DMS53 treated with DMSO at 0.1 percent for 48 hours (cell line): ENCODE results near the gene PRKN.

Source experiments
- DNase-seq: peaks from one replicate; lab custom pipeline; 2025; ENCODE audit not compliant: unreplicated experiment; lab: John Stamatoyannopoulos, UW

Gene PRKN

DNA sequence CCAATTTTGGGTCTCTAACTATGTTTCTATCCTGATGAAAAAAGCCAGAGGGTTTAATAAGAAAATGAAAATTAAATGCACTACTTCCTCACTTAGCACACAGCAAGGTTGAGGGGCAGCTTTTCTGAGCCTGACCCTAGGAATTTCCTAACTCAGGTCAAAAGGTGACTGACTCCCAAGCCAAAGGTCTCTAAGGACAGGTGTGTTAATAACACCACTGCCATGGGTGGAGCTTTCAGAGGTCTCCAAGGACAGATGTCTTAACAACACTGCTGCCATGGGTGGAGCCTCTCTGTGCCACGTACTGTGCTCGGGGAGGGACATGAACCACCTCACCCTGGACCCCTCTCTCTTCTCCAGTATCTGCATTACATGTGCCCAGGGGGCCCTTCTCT, 339.2 kb downstream of the PRKN start:
- DNase-seq = no peak

DNA sequence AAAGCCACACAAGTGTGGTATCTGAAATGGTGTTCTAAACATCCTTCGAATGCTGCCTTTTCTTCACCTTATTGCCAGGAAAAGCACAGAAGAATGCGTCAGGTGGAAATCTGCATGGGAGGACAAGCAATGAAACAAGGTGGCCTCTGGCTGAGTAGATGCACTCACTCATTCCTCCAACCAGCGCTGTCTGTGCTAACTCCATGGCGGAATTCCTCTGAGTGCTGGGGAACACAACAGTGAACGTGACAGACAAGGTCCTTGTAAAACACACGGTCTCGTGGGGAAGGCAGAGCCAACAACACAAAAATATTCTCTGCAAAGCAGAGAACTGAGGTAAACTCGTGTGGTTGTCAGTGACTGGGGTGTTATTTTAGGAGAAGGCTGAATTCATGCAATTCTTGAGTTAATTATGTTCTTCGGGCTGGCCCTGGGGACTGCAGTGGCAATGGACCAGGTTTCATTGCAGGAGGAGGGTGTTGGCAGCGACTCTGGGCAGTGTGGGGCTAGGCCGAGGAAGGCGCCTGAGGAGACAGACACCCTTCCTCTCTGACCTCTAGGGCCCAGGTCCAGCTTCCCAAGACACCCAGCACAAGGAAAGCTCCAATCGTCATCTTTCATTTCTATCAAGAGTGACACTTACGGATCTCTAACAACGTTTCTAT, 339.7 kb downstream of the PRKN start:
- DNase-seq = no peak

DNA sequence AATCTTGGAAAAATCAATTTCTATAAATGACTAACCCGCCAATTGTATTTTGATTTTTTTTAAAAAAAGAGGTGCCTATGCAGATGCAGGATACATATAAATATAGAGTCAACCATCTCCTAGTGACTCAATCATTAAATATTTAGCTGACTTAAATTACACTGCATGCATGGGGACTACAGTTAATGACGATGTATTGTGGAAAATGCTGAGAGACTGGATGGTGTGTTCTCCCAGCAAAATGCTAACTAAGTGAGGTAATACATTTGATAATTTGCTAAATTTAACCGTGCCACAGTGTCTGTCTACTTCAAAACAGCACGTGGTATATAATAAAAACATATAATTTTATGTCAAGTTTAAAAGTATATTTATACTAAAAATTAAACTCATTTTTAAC, 341.6 kb downstream of the PRKN start:
- DNase-seq = no peak

DNA sequence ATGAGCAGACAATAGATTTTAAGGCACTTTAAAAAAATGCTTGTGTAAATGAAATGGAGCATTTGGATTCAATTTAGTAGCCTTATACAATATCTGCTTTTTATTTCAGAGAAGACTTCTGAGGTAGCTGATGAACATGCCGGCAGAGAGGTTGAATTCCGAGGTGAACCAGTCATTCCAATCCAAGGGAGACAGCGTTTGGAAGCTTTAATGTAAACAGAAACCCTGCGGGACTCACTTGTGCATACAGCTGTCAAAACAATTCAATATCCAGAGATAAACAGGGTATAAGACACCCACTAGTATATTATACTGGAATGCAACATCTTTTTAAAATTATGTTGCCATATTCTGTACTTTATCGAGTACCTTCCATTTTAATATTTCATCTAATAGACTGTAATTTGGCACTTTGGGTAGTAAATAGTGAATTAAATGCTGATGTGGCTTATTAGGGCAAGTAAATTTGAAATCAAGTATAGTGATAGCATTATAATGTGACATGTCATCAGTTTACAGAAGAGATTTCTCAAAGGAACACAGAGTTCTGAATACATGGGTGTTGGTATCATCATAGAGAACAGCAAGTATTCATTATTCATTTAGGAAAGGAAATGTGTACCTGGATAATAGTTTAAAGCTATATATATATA, 347.7 kb downstream of the PRKN start:
- DNase-seq = peak; percentile 48

DNA sequence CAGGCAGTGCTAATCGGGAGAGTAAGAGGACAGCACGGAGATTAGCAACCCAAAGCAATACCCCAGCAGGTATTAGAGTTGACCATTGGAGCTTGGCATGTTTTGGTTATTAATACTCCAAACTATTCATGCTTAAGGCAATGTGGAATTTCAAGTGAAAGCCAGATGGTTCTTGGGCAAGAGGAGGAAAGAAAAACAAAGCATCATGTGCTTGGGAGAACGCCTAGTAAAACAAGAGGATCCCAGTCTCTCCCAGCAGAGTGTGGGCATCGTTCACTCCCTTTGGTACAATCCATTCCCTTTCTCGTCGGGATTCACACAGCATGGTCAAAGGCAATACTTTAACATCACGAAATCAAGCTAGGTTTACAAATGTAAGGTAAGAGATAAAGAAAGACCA, 349.8 kb downstream of the PRKN start:
- DNase-seq = no peak

DNA sequence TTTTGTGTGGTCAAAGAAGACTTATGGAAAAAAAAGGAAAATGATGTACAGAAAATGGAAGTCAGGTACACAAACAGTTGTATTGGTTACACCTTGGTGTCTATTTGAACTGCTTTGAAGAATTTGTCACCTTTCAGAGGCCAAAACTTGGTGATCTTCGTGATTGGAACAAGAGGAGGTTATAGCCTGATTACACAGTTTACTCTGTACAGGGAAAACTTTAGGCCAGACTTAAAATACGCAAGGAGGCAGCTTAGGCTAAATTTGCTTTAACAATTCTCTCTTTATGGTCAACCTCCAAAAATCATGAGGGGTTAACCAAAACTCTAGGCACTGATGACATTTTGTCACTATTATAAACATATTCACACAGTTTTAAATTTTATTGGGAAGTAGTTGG, 353.7 kb downstream of the PRKN start:
- no peak for DNase-seq

DNA sequence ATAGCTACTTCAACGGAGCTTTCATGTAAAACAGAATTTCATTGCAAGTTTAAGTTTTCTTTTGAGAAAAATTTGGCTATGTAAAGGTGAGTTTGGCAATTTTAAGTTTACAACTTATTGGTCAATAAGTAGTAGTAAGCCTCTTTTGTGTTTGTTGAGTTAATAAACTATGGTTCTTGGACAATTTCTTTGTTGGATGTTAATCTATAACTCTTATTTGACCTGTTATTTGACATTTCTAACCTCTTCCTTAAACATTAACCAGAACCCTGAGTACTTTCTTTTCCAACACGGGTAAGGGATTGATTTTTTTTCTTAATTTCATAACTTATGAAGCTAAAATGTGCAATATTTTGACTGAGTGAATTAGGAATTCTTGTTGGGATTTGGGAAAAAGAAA, 354.4 kb downstream of the PRKN start:
- no peak for DNase-seq

DNA sequence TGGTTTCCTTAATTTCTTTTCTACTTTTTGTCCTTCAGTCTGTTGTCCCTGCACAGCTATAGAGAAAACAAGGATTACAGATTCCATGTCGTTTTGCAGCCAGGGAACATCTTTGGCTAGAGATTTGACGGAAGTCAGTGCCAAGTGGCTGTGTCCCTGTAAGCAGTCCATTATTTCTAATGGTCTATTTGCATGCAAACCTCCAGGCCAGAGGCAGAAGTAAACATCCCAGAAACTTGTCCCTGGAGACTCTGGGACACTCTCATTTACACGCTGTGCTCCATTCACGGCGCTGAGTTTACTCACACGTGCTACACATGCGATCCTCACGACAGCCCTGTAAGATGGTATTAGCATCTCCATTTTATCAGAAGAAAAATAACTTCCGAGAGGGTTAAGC, 355.5 kb downstream of the PRKN start:
- DNase-seq = no peak

DNA sequence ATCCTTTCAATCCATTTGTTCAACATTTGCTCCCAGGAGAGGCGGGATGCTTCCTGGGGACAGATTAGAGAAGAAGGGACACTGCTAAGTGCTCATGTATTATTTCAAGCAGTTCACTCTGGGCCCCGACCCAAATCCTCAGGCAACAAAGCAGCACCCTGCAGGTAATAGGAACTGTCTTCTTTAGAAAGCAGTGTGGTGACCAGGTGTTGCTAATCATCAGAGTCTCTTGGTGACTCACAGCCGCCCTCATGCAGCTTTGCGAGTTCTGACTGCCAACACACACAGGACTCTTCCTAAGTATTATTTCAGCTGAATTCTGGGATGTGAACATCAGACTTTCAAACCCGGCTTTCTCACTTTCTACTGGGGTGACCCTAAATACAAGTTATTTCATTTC, 356.4 kb downstream of the PRKN start:
- DNase-seq = no peak

DNA sequence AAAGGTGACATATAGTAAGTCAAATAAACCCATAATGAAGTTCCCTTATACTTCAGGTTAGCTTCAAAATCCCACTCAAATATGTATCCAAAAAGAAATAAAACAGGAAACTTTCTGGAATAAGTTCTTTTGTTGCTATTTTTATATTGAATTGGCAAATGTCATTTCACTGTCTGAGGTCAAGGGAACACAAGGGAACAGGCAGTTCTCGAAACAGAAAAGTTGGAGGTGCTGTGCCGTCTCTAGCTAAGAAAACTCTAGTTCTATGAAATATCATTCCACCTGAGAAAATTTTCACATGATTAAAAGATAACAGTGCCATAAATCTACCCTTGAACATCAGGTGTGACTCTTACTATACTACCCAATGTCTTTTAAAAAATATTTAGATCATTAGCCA, 358.5 kb downstream of the PRKN start:
- DNase-seq = no peak

DNA sequence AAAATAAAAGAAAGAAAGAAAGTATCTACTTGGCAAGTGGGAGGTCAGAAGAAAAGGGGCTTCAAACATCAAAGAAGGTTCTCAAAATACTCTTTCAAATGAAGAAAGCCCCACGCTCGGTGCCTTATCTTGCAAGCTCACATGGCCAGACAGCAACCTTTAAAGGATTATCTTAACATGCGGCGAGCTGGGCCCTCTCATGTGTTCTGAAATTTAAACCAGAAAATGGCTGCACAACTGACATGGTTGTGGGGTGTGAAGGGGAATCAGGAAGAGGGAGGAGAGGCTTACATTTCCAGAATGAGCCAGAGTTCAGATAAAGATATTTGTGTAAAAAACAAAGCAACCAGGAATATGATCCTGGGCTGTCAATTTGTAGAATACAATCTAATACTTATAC, 363.1 kb downstream of the PRKN start:
- no peak for DNase-seq

DNA sequence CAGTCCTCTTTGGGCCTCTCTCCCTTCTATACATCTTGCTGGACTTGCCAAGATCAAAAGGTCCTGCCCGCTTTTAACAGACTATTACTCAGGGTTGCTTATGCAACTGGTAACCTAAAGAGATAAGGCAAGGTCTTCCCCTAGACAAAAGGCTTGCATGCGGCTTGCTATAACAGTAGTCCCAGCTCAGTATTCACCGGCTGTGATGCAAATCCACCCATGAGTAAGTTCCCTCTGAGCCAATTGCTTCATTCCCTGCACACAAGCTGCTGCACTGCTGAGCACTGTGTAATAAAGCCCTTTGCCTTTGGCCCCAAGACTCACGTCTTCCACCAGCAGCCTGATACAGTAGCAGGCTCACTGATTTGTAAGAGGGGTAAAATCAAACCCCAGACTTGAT, 363.8 kb downstream of the PRKN start:
- DNase-seq = no peak

DNA sequence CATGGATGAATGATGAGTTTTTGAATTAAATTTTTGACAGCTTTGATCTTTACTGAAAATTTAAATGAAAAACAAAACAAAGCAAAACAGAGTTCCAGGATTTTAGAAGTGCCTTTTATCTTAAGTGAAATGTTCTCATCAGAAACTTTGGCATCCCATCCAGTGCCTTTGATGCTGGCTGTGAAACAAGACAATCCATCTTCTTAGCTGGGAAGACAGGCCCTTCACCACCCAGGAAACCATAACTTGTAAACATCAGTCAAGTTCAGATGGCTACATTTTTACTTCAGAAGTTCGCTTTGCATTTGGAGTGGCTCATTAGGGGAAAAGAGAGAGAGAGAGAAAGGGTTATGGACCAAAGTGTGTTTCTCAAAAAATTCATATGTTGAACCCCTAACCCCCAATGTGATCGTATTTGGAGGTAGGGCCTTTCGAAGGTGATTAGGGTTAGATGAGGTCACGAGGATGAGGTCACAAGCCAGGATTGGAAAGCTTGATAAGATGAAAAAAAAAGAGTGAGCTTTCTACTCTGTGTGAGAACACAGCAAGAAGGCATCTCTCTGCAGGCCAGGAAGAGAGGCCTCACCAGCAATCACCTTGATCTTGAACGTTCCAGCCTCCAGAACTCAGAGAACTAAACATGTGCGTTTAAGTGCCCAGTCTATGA, 366.5 kb downstream of the PRKN start:
- no peak for DNase-seq

DNA sequence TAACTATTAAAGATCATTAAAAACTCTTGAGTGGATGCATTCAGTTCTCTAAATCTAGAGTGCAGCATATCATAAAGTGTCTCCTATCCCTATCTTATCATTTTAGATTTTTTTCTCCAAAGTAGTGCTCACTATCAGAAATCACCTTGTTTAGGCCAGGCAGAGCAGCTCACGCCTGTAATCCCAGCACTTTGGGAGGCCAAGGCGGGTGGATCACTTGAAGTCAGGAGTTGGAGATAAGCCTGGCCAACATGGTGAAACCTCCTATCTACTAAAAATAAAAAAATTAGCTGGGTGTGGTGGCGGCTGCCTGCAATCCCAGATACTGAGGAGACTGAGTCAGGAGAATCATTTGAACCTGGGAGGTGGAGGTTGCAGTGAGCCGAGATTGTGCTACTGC, 368.9 kb downstream of the PRKN start:
- no peak for DNase-seq

DNA sequence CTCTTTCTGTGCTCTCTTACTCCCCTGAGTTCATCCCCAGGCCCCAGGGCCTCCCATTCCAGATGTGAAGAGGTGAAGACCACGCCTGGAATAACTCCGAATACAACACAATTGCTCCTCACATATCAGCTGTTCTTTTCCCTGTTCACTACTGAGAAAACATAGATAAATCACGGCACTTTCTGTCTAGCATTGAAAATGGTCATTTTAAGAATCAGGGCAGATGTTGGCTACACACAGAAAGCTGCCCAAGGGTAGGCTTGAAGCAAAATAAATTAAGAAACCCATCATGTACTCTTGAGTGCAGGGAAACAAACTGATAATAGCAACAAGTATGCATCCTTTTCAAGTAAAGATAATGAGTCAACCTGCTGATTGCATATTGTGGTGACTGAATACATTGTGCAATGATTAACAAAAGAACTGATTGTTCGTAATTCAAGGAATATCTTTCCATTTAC, 382.5 kb downstream of the PRKN start:
- no peak for DNase-seq

DNA sequence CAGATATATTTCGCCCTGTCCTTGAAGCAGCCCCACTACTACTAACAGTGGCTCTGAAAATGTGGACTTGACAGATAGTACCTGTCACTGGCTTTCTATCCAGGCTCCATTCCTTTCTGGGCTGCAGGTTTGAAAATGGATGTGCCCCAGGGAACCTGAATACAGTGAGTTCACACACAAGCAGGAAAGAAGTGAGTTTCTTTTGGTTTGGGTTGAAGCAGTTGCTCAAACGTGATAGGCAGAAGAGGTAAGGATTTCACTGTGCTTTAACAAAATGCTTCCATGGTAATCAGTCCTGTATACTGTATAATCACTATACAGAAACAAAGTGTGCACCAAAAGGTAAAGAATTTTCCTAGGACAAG, 382.9 kb downstream of the PRKN start:
- no peak for DNase-seq

DNA sequence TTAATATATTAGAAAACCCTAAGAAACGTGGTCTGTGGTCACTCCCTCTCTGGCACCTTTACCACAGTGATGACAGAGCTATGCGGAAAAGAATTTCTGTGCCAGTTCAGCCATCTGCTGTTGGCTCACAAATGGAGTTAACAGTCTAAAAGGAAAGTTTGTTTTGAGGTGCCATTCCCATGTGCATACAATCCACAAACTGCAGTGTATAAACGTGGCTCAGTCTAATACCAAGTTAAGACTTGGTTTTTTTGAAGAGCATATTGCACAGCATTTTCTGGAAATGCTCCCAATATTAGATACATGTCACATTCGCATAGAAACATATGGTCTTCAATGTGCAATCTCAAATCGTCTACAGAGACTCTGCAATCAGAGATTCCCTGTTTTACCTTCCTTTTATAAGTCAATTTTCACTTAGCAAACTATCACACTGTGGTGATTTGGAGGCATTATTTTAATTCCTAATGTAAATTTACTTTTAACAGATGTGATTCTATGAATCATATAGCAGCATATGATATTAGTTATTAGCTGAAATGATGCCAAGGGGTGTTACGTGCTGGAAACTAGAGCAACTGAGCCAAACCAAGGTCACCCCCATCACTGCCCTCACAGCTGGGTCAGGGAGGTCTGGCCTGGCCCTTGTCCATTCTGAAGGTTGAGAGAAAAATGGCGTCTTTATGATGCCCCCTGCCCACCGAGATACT, 383.5 kb downstream of the PRKN start:
- no peak for DNase-seq

DNA sequence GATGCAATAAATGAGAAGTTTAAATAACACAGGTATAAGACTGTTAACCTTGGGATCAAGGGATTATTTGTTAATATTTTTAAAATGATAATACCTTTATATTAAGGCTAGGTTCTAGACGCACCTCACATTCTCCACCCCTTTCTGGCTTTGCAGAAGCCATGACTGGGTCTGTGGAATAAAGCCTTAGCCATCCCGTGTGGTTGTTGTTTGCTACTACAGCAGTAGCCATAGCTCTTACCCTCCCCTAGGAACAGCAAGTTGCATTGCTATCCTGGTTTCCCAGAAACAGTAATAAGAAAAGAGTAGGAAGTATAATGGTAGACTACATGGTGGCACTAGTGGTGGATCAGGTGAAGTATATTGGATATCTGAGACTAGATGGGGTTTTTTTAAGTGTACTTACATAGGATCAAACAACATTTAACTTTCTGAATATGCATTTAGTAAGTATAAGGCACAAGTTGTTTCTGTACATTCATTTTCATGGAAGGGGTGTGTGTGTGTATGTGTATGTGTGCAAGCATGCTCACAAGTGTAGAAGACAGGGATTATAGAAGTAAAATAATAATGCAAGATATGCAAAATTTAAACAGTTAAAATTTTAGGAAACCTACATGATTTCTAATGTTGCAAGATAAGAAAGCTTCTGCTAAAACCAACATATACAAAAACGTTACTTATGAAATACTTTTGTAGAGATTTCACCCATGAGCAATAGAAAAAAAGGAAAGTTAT, 384.2 kb downstream of the PRKN start:
- no peak for DNase-seq

DNA sequence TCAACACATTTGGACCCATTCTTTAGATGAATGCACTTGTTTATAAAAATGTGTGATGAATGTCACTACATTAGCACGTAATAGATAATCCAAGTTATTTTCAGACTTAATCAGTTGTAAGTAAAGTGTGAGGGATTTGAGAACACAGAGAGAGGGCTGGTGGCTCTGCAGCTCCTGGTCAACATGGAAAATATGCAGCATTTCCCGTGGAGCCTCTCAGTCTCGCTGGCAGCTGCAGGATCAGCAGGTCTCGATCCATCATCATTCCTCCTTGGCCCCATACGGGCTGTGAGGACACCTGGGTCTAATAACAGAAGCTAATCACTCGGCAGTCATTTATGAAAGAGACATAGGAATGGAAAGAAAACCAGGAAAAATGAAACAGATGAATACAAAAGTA, 390.2 kb downstream of the PRKN start:
- DNase-seq = no peak

DNA sequence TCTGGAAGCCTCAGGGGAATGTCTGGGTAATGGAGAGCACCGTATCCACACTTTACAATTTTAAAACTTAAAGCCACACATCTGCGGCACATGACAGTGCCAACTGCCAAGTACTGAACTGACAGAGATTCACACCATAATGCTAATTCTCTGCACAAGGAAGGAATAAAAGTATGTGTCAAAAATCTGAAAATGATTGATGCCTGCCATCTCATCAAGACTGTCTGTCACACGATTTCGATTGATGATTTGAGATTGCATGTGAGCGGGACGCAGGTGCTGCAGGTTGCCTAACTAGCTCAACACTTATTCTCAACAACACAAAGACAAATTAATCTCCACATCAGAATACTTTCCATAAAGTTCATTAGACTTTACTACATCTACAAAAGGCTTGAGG, 391.2 kb downstream of the PRKN start:
- DNase-seq = no peak

DNA sequence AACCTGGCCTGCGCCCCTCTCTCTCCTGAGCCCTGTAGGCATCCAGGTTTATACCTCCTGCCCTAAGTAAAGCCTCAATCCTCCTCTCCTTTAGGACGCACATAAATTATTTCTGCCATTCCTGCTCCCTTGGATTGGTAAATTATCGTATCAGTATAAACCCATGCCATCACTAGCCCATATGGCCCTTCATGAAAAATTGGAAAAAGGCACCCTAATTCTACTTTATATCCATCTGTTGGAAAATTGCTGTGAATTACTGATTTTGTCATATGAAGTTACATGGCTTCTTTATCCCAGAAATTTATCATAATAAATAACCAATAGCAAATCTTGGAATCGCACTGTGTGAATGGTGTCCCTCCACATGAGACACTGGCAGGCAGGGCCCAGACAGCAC, 395.2 kb downstream of the PRKN start:
- no peak for DNase-seq
